Measurements from ENCODE around the gene TEX22. TPM values are rescaled to one million over a fixed set of nuclear protein-coding genes. Genes with fewer than 3 reads are reported as not detected.

Gene TEX22
- total RNA-seq, 3 donors from 2014 or later = 0.71 to 1.7 (median 1.2) TPM

- H3K4me3 Mint-ChIP-seq = no peak overlapping the region
- no peak for DNase-seq
These were observed 13.1 kb upstream of the TEX22 start for GRCh38 chr14:105385322-105385637.

GRCh38 chr14:105385698-105386365, 12.5 kb upstream of the TEX22 start:
- no peak overlapping the region for H3K4me3 Mint-ChIP-seq
- no peaks in the 10 kb centered on the region for H3K36me3 Mint-ChIP-seq (ENCODE audit: insufficient read depth)
- ATAC-seq (no peak), DNase-seq (no peak)
- no peaks in the 10 kb centered on the region for H3K9me3 Mint-ChIP-seq
- peaks cover 5% of the 10 kb centered on the region for H3K4me1 Mint-ChIP-seq (ENCODE audit: low read depth)
- H3K27me3 Mint-ChIP-seq (ENCODE audit: low read depth) = no peaks in the 10 kb centered on the region

More at GRCh38 chr14:105385322-105385637, 13.1 kb upstream of the TEX22 start:
- peaks cover 3% of the 10 kb centered on the region for H3K4me1 Mint-ChIP-seq (ENCODE audit: low read depth)
- no peaks in the 10 kb centered on the region for H3K36me3 Mint-ChIP-seq (ENCODE audit: insufficient read depth)
- no peaks in the 10 kb centered on the region for H3K27me3 Mint-ChIP-seq (ENCODE audit: low read depth)
- ATAC-seq = no peak
- H3K9me3 Mint-ChIP-seq = no peaks in the 10 kb centered on the region

- Mint-ChIP-seq H3K9me3 (no peaks in the 10 kb centered on the region), H3K4me3 (no peak overlapping the region), H3K27me3 (ENCODE audit: low read depth) (no peaks in the 10 kb centered on the region), H3K36me3 (ENCODE audit: insufficient read depth) (no peaks in the 10 kb centered on the region), H3K4me1 (ENCODE audit: low read depth) (peaks cover 5% of the 10 kb centered on the region)
- no peak for DNase-seq
- ATAC-seq = no peak
These were observed 11.5 kb upstream of the TEX22 start for GRCh38 chr14:105386581-105387529.

- no peaks in the 10 kb centered on the region for H3K27me3 Mint-ChIP-seq (ENCODE audit: low read depth)
- H3K36me3 Mint-ChIP-seq (ENCODE audit: insufficient read depth) = no peaks in the 10 kb centered on the region
- DNase-seq (no peak), ATAC-seq (no peak)
- H3K4me1 Mint-ChIP-seq (ENCODE audit: low read depth) = peaks cover 5% of the 10 kb centered on the region
- no peak overlapping the region for H3K4me3 Mint-ChIP-seq
- no peaks in the 10 kb centered on the region for H3K9me3 Mint-ChIP-seq
These were observed 10.8 kb upstream of the TEX22 start for GRCh38 chr14:105387530-105387922.

- Mint-ChIP-seq H3K9me3 (no peaks in the 10 kb centered on the region), H3K36me3 (ENCODE audit: insufficient read depth) (no peaks in the 10 kb centered on the region), H3K4me1 (ENCODE audit: low read depth) (peaks cover 5% of the 10 kb centered on the region), H3K4me3 (no peak overlapping the region), H3K27me3 (ENCODE audit: low read depth) (no peaks in the 10 kb centered on the region)
- no peak for DNase-seq
- no peak for ATAC-seq
These were observed 10.0 kb upstream of the TEX22 start for GRCh38 chr14:105388110-105388951.

DNA sequence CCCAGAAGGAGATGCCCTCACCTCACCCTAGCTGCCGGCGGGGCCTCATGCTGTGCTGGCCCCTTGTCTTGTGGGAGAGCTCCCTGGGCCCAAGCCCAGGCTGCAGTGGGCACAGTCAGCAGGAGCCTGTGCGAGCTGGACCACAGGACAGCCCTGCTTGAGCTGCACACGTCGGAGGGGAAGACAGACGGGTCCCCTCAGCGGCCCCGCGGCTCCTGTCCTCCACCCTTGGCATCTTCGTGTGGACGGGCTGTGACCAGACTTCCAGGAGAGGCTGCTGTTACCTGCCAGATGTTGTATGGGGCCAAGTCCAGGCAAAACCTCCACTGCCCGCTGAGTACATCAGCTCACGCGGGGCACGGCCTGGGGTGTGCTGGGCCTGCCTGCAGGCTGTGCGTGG, 9.4 kb upstream of the TEX22 start:
- H3K36me3 Mint-ChIP-seq (ENCODE audit: insufficient read depth) = no peaks in the 10 kb centered on the region
- no peaks in the 10 kb centered on the region for H3K27me3 Mint-ChIP-seq (ENCODE audit: low read depth)
- DNase-seq = no peak
- peaks cover 5% of the 10 kb centered on the region for H3K4me1 Mint-ChIP-seq (ENCODE audit: low read depth)
- H3K4me3 Mint-ChIP-seq = no peak overlapping the region
- no peaks in the 10 kb centered on the region for H3K9me3 Mint-ChIP-seq
- ATAC-seq = no peak

- DNase-seq (no peak), ATAC-seq (no peak)
- no peaks in the 10 kb centered on the region for H3K27me3 Mint-ChIP-seq (ENCODE audit: low read depth)
- no peaks in the 10 kb centered on the region for H3K9me3 Mint-ChIP-seq
- H3K36me3 Mint-ChIP-seq (ENCODE audit: insufficient read depth) = no peaks in the 10 kb centered on the region
- H3K4me1 Mint-ChIP-seq (ENCODE audit: low read depth) = peaks cover 5% of the 10 kb centered on the region
- H3K4me3 Mint-ChIP-seq = no peak overlapping the region
These were observed 8.8 kb upstream of the TEX22 start for GRCh38 chr14:105389534-105389933.

GRCh38 chr14:105389976-105390848, 8.1 kb upstream of the TEX22 start:
- Mint-ChIP-seq H3K4me3 (no peak overlapping the region), H3K4me1 (ENCODE audit: low read depth) (peaks cover 5% of the 10 kb centered on the region), H3K27me3 (ENCODE audit: low read depth) (no peaks in the 10 kb centered on the region), H3K36me3 (ENCODE audit: insufficient read depth) (no peaks in the 10 kb centered on the region), H3K9me3 (no peaks in the 10 kb centered on the region)
- ATAC-seq (no peak), DNase-seq (no peak)

DNA sequence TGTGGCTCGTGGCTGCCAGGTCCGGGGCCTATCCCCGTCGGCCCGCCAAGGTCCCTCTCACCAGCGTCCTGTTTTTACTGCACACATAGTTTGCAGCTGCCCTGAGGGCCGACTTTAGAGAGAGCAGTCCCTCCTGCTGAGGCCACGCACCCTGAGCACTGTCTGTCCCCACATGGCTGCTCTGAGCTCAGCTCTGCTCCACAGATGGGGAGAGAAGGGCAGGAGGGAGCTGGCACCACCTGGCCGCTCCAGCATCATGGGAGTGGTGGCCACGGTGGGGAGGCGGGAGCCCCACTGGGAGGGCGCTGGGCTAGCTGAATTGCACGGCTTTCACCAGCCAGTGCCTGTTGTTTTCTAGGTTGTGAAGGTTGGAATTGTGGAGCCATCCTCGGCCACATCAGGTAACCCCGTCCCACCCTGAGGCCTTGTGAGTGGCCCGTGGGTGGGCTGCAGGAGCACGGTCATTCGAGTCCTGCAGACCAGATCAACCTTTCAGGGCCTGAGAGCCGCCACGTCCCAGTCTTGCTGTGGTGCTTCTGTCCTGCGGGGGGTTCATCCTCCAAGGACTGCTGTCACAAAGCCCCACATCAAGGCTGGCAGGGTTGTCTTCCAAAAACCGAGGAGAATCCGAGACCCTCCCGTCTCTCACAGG, 7.4 kb upstream of the TEX22 start:
- ATAC-seq = no peak
- Mint-ChIP-seq H3K27me3 (ENCODE audit: low read depth) (no peaks in the 10 kb centered on the region), H3K36me3 (ENCODE audit: insufficient read depth) (no peaks in the 10 kb centered on the region), H3K9me3 (no peaks in the 10 kb centered on the region), H3K4me3 (no peak overlapping the region), H3K4me1 (ENCODE audit: low read depth) (peaks cover 5% of the 10 kb centered on the region)
- DNase-seq = no peak

GRCh38 chr14:105391541-105391940, 6.8 kb upstream of the TEX22 start:
- no peak overlapping the region for H3K4me3 Mint-ChIP-seq
- no peaks in the 10 kb centered on the region for H3K27me3 Mint-ChIP-seq (ENCODE audit: low read depth)
- H3K9me3 Mint-ChIP-seq = no peaks in the 10 kb centered on the region
- no peaks in the 10 kb centered on the region for H3K36me3 Mint-ChIP-seq (ENCODE audit: insufficient read depth)
- DNase-seq (no peak), ATAC-seq (no peak)
- H3K4me1 Mint-ChIP-seq (ENCODE audit: low read depth) = peaks cover 5% of the 10 kb centered on the region

GRCh38 chr14:105392131-105393090, 5.9 kb upstream of the TEX22 start:
- no peaks in the 10 kb centered on the region for H3K27me3 Mint-ChIP-seq (ENCODE audit: low read depth)
- no peak overlapping the region for H3K4me3 Mint-ChIP-seq
- peaks cover 5% of the 10 kb centered on the region for H3K4me1 Mint-ChIP-seq (ENCODE audit: low read depth)
- DNase-seq (no peak), ATAC-seq (no peak)
- H3K9me3 Mint-ChIP-seq = no peaks in the 10 kb centered on the region
- no peaks in the 10 kb centered on the region for H3K36me3 Mint-ChIP-seq (ENCODE audit: insufficient read depth)

DNA sequence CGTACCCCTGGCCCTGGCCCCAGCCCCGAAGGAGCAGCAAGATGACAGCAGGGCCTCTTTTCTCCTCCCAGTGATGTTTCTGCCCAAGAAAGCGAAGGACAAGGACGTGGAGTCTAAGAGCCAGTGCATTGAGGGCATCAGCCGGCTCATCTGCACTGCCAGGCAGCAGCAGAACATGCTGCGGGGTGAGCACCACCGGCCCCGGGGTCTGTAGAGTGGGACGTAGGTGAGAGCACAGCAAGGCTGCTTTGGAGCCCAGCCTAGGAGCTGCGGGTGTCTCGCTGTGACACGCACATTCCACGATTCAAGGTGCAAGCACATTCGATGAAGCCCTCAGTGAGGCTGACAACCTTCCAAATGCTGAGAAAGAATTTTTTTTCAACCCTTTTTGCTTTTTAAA, 5.2 kb upstream of the TEX22 start:
- Mint-ChIP-seq H3K4me3 (no peak overlapping the region), H3K9me3 (no peaks in the 10 kb centered on the region), H3K27me3 (ENCODE audit: low read depth) (no peaks in the 10 kb centered on the region), H3K4me1 (ENCODE audit: low read depth) (peaks cover 11% of the 10 kb centered on the region), H3K36me3 (ENCODE audit: insufficient read depth) (no peaks in the 10 kb centered on the region)
- ATAC-seq = no peak
- DNase-seq = no peak

Data from activated T-cell treated with anti-CD3 and anti-CD28 coated beads, Interleukin-2, amount 50 U/mL, for 4 hours (primary cell).